ENCODE data around the gene NUP210L. TPM values are rescaled to one million over a fixed set of nuclear protein-coding genes. Genes with fewer than 3 reads are reported as not detected.
A peak's percentile ranks its signal among the peaks of the same experiment; 100 is the strongest.

Gene NUP210L
- total and polyA plus RNA-seq, 12 donors, result 0.01 to 0.45 (median 0.11) TPM; not detected in 6

GRCh38 chr1:153942766-153943549 is 211.9 kb downstream of the NUP210L start:
- no peak for TF ChIP-seq CTCF (IDR thresholded peaks at IDR 0.05)
- H3K27ac ChIP-seq, result peak overlapping the region in 9 of 10 donors; percentile 37 to 100 (median 97)
- ATAC-seq (no peak), DNase-seq (peak in 1 of 2 donors; percentile 19)
- intact Hi-C loops (cut with DNase I), result loop anchor here in 3 of 10 donors (10.0 kb wide), 2 partner anchors 118 to 148 kb away; no protein-coding TSS in a partner anchor
- H3K4me1 ChIP-seq, result peaks cover 5 to 44% (median 30%) of the 10 kb centered on the region in 9 donors
- H3K9me3 ChIP-seq, result no peaks in the 10 kb centered on the region
- no peaks in the 10 kb centered on the region for H3K27me3 ChIP-seq
- H3K4me3 ChIP-seq, result peak overlapping the region in 1 of 10 donors; percentile 78
- peaks cover 0 to 67% (median 21%) of the 10 kb centered on the region in 9 donors for H3K36me3 ChIP-seq
- WGBS, 2 donors, result 73 to 82% methylated on average over 11 of the region's 11 CpGs

Small RNAs within 50 kb of the gene (microRNA-seq; reads per million reads assigned to microRNA genes)
- gene MIR190B, result 3.6 reads per million in 2 donors
- gene MIR5698, result 0 reads per million in 2 donors
- 0 reads per million in 2 donors for gene MIR6737

Other genes starting within 250 kb of the NUP210L start
- 10 to 100 TPM; 32.9 to 52.6 (median 42.7) TPM for gene GATAD2B, start 232.1 kb downstream of the NUP210L start, total RNA-seq
- 1 to 10 TPM; 3.9 to 7.0 TPM for gene GATAD2B, start 232.1 kb downstream of the NUP210L start, polyA plus RNA-seq
- gene DENND4B, start 208.4 kb downstream of the NUP210L start, total RNA-seq, result 10 to 100 TPM; 29.4 to 60.4 (median 39.0) TPM
- gene DENND4B, start 208.4 kb downstream of the NUP210L start, polyA plus RNA-seq, result 10 to 100 TPM; 23.7 to 68.2 TPM
- 10 to 100 TPM; 14.6 to 25.6 (median 18.0) TPM for gene CRTC2, start 196.5 kb downstream of the NUP210L start, total RNA-seq
- gene CRTC2, start 196.5 kb downstream of the NUP210L start, polyA plus RNA-seq, result 10 to 100 TPM; 19.2 to 50.5 TPM
- 10 to 100 TPM; 27.6 to 63.0 (median 34.3) TPM for gene SLC39A1, start 191.5 kb downstream of the NUP210L start, total RNA-seq
- 100 to 1,000 TPM in 1 of 2 donors, 10 to 100 TPM in 1; 24.6 to 102 TPM for gene SLC39A1, start 191.5 kb downstream of the NUP210L start, polyA plus RNA-seq
- 1 to 10 TPM; 2.9 to 8.5 (median 4.1) TPM for gene CREB3L4, start 187.2 kb downstream of the NUP210L start, total RNA-seq
- 1 to 10 TPM; 5.6 to 7.6 TPM for gene CREB3L4, start 187.2 kb downstream of the NUP210L start, polyA plus RNA-seq
- gene JTB, start 177.4 kb downstream of the NUP210L start, total RNA-seq, result 10 to 100 TPM; 49.4 to 94.7 (median 56.8) TPM
- gene JTB, start 177.4 kb downstream of the NUP210L start, polyA plus RNA-seq, result 100 to 1,000 TPM in 1 of 2 donors, 10 to 100 TPM in 1; 80.9 to 225 TPM
- 10 to 100 TPM; 42.9 to 98.7 (median 54.2) TPM for gene RAB13, start 168.7 kb downstream of the NUP210L start, total RNA-seq
- 100 to 1,000 TPM in 1 of 2 donors, 10 to 100 TPM in 1; 89.9 to 114 TPM for gene RAB13, start 168.7 kb downstream of the NUP210L start, polyA plus RNA-seq
- gene RPS27, start 164.3 kb downstream of the NUP210L start, total RNA-seq, result 1,000 to 10,000 TPM in 1 of 10 donors, 100 to 1,000 TPM in 9; 586 to 1,105 (median 715) TPM
- 1,000 to 10,000 TPM; 2,780 to 8,165 TPM for gene RPS27, start 164.3 kb downstream of the NUP210L start, polyA plus RNA-seq
- gene TPM3, start 37.0 kb upstream of the NUP210L start, total RNA-seq, result 100 to 1,000 TPM in 7 of 10 donors, 10 to 100 TPM in 3; 75.2 to 345 (median 129) TPM
- 10 to 100 TPM; 85.9 to 97.6 TPM for gene TPM3, start 37.0 kb upstream of the NUP210L start, polyA plus RNA-seq
- gene CFAP141, start 51.3 kb upstream of the NUP210L start, total RNA-seq, result 1 to 10 TPM in 2 of 10 donors, under 1 TPM in 1, not detected in 7; 0.76 to 1.1 (median 1.1) TPM
- under 1 TPM in 1 of 2 donors, not detected in 1; 0.22 TPM for gene CFAP141, start 51.3 kb upstream of the NUP210L start, polyA plus RNA-seq
- gene UBAP2L, start 65.9 kb upstream of the NUP210L start, total RNA-seq, result 100 to 1,000 TPM; 103 to 135 (median 112) TPM
- 10 to 100 TPM; 55.2 to 61.8 TPM for gene UBAP2L, start 65.9 kb upstream of the NUP210L start, polyA plus RNA-seq
- gene HAX1, start 117.6 kb upstream of the NUP210L start, total RNA-seq, result 100 to 1,000 TPM; 162 to 196 (median 171) TPM
- gene HAX1, start 117.6 kb upstream of the NUP210L start, polyA plus RNA-seq, result 100 to 1,000 TPM; 171 to 313 TPM
- gene AQP10, start 166.0 kb upstream of the NUP210L start, total RNA-seq, result 1 to 10 TPM in 1 of 10 donors, under 1 TPM in 6, not detected in 3; 0.12 to 1.5 (median 0.48) TPM
- under 1 TPM in 1 of 2 donors, not detected in 1; 0.35 TPM for gene AQP10, start 166.0 kb upstream of the NUP210L start, polyA plus RNA-seq
- gene ATP8B2, start 170.5 kb upstream of the NUP210L start, total RNA-seq, result 10 to 100 TPM; 10.3 to 17.3 (median 13.3) TPM
- 10 to 100 TPM in 1 of 2 donors, 1 to 10 TPM in 1; 8.0 to 16.8 TPM for gene ATP8B2, start 170.5 kb upstream of the NUP210L start, polyA plus RNA-seq

Data from heart right ventricle (tissue), 16 donors.